Calu3 (cell line): ENCODE results near the gene LRCOL1. TPM values are rescaled to one million over a fixed set of nuclear protein-coding genes. Genes with fewer than 3 reads are reported as not detected.

Experiments
- BruUV-seq: library from RNA; stranded (reverse); fragments of 400-500 nt; replicated peaks from 2 replicates; lab custom pipeline; 2021; lab: Mats Ljungman, UMichigan
- CTCF ChIA-PET: fragments of 300-600 bp; sonication (Branson Sonifier 250); formaldehyde crosslinking; loops from one replicate; lab custom pipeline; 2022; ENCODE audit warnings: antibody characterized with exemption; lab: Charles Lee
- DNase-seq: peaks from one replicate; pipeline ENCODE4 v3.0.0; 2022
- H3K27ac Mint-ChIP-seq: one replicate; pipeline ENCODE4 v1.8.0; 2022; ENCODE audit warnings: mixed read lengths; ENCODE audit not compliant: unreplicated experiment
- H3K27me3 Mint-ChIP-seq: one replicate; pipeline ENCODE4 v1.8.0; 2022; ENCODE audit warnings: mixed read lengths; ENCODE audit not compliant: unreplicated experiment
- H3K36me3 Mint-ChIP-seq: one replicate; pipeline ENCODE4 v1.8.0; 2022; ENCODE audit warnings: mild to moderate bottlenecking, moderate library complexity, mixed read lengths; ENCODE audit not compliant: insufficient read depth, unreplicated experiment
- H3K4me1 Mint-ChIP-seq: one replicate; pipeline ENCODE4 v1.8.0; 2022; ENCODE audit warnings: mild to moderate bottlenecking, low read depth, mixed read lengths; ENCODE audit not compliant: unreplicated experiment
- H3K4me3 Mint-ChIP-seq: one replicate; pipeline ENCODE4 v1.8.0; 2022; ENCODE audit warnings: mild to moderate bottlenecking, low read depth, moderate library complexity, mixed read lengths; ENCODE audit not compliant: unreplicated experiment
- H3K9me3 Mint-ChIP-seq: one replicate; pipeline ENCODE4 v1.8.0; 2022; ENCODE audit warnings: low read depth, mixed read lengths; ENCODE audit not compliant: unreplicated experiment
- CTCF ChIP-seq: fragments of 200-600 bp; IDR thresholded peaks from one replicate; pipeline ENCODE4 v1.8.0; 2022; ENCODE audit warnings: antibody characterized with exemption; ENCODE audit not compliant: unreplicated experiment
- intact Hi-C: fragments of 100-400 bp; cut with micrococcal nuclease; formaldehyde crosslinking; loops from one replicate; pipeline ENCODE4 v1.10.0; 2022; ENCODE audit not compliant: unreplicated experiment
- total RNA-seq: library from RNA; stranded (reverse); gene quantifications from 2 replicates; pipeline ENCODE4 v1.2.3, GENCODE V29; 2022

Gene LRCOL1
- total RNA-seq, 1 experiment from 2014 or later = not detected

- no peak overlapping the region for H3K27ac Mint-ChIP-seq
- intact Hi-C loops = no loop called here
- TF ChIP-seq CTCF = no peak
- no peaks in the 10 kb centered on the region for H3K9me3 Mint-ChIP-seq
- no peaks in the 10 kb centered on the region for H3K27me3 Mint-ChIP-seq
- H3K4me1 Mint-ChIP-seq = no peaks in the 10 kb centered on the region
- DNase-seq = no peak
- BruUV-seq = no TSS peak
- CTCF ChIA-PET = no interaction called here
- H3K4me3 Mint-ChIP-seq = no peak overlapping the region
- peaks cover 41% of the 10 kb centered on the region for H3K36me3 Mint-ChIP-seq
Observed at GRCh38 chr12:132582058-132582420, 28.3 kb downstream of the LRCOL1 start.

GRCh38 chr12:132581348-132582057 is 28.9 kb downstream of the LRCOL1 start:
- Mint-ChIP-seq H3K27me3 (no peaks in the 10 kb centered on the region), H3K36me3 (peaks cover 47% of the 10 kb centered on the region), H3K4me3 (no peak overlapping the region), H3K4me1 (no peaks in the 10 kb centered on the region), H3K27ac (no peak overlapping the region), H3K9me3 (no peaks in the 10 kb centered on the region)
- no TSS peak for BruUV-seq
- TF ChIP-seq CTCF = no peak
- intact Hi-C loops = no loop called here
- CTCF ChIA-PET = interaction anchor here (0.6 kb wide), 1 partner anchor 13 kb away, joined by 3 read pairs; no protein-coding TSS in a partner anchor
- no peak for DNase-seq

GRCh38 chr12:132580701-132581292 is 29.6 kb downstream of the LRCOL1 start:
- no peaks in the 10 kb centered on the region for H3K27me3 Mint-ChIP-seq
- intact Hi-C loops = no loop called here
- no peak overlapping the region for H3K27ac Mint-ChIP-seq
- no TSS peak for BruUV-seq
- H3K4me1 Mint-ChIP-seq = no peaks in the 10 kb centered on the region
- H3K36me3 Mint-ChIP-seq = peaks cover 50% of the 10 kb centered on the region
- DNase-seq = no peak
- no peaks in the 10 kb centered on the region for H3K9me3 Mint-ChIP-seq
- H3K4me3 Mint-ChIP-seq = no peak overlapping the region
- CTCF ChIA-PET = interaction anchor here (0.6 kb wide), 1 partner anchor 12 kb away, joined by 3 read pairs; no protein-coding TSS in a partner anchor
- TF ChIP-seq CTCF = no peak

- Mint-ChIP-seq H3K4me3 (no peak overlapping the region), H3K4me1 (no peaks in the 10 kb centered on the region), H3K27me3 (no peaks in the 10 kb centered on the region), H3K36me3 (peaks cover 53% of the 10 kb centered on the region), H3K27ac (no peak overlapping the region), H3K9me3 (no peaks in the 10 kb centered on the region)
- no TSS peak for BruUV-seq
- no peak for DNase-seq
- CTCF ChIA-PET = interaction anchor here (0.8 kb wide), 1 partner anchor 182 kb away, joined by 4 read pairs; no protein-coding TSS in a partner anchor
- TF ChIP-seq CTCF = no peak
- intact Hi-C loops = no loop called here
Observed at GRCh38 chr12:132579744-132580143, 30.6 kb downstream of the LRCOL1 start.
